ENCODE data around the gene HSPA14. TPM values are rescaled to one million over a fixed set of nuclear protein-coding genes. Genes with fewer than 3 reads are reported as not detected.

The HSPA14 gene
- total RNA-seq, 1 experiment from 2014 or later: 15.9 TPM

GRCh38 chr10:14911801-14912200, 73.7 kb downstream of the HSPA14 start:
- Histone ChIP-seq H3K9me3 (ENCODE audit: control insufficient read depth, insufficient read depth, low read depth, low read length) (peaks cover 4% of the 10 kb centered on the region; the same call in 1 of the 2 replicates), H3K36me3 (ENCODE audit: control insufficient read depth, insufficient read depth, low read length) (peaks cover 3% of the 10 kb centered on the region; the same call in 1 of the 2 replicates), H3K4me3 (ENCODE audit: low read depth in 2 of 2, low read length in 2 of 2) (no peak overlapping the region), H3K27ac (ENCODE audit: low read length) (no peak overlapping the region), H3K4me1 (ENCODE audit: control insufficient read depth, insufficient read depth, low read length) (no peaks in the 10 kb centered on the region), H3K27me3 (ENCODE audit: control insufficient read depth, insufficient read depth, low read length) (no peaks in the 10 kb centered on the region)
- DNase-seq (ENCODE audit: low read depth, low spot score): no peak
- CTCF ChIA-PET: no interaction called here
- intact Hi-C loops (cut with micrococcal nuclease; ENCODE audit: unreplicated experiment): no loop called here
- no TSS peak for BruUV-seq (replicated peaks)
- POLR2A ChIA-PET: no interaction called here
- no peak for ATAC-seq
- in situ Hi-C loops (cut with HindIII; ENCODE audit: low pct_unique_long_range_greater_than_20kb, low sequenced_read_pairs): no loop called here
- TF ChIP-seq TCF7L2 (IDR thresholded peaks at IDR 0.05; ENCODE audit: low read depth, low read length) (no peak), SIN3A (IDR thresholded peaks at IDR 0.05; ENCODE audit: borderline replicate concordance, insufficient read depth, low read depth, low read length) (no peak), REST (IDR thresholded peaks at IDR 0.05; ENCODE audit: insufficient read depth in 1 of 2, low read depth in 2 of 2, low read length in 1 of 2) (no peak), POLR2AphosphoS5 (IDR thresholded peaks at IDR 0.05; ENCODE audit: low read depth, low read length) (no peak)
- TF ChIP-seq, protein P1, sequence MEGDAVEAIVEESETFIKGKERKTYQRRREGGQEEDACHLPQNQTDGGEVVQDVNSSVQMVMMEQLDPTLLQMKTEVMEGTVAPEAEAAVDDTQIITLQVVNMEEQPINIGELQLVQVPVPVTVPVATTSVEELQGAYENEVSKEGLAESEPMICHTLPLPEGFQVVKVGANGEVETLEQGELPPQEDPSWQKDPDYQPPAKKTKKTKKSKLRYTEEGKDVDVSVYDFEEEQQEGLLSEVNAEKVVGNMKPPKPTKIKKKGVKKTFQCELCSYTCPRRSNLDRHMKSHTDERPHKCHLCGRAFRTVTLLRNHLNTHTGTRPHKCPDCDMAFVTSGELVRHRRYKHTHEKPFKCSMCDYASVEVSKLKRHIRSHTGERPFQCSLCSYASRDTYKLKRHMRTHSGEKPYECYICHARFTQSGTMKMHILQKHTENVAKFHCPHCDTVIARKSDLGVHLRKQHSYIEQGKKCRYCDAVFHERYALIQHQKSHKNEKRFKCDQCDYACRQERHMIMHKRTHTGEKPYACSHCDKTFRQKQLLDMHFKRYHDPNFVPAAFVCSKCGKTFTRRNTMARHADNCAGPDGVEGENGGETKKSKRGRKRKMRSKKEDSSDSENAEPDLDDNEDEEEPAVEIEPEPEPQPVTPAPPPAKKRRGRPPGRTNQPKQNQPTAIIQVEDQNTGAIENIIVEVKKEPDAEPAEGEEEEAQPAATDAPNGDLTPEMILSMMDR (IDR thresholded peaks at IDR 0.05): no peak

- Histone ChIP-seq H3K27me3 (ENCODE audit: control insufficient read depth, insufficient read depth, low read length) (no peaks in the 10 kb centered on the region), H3K27ac (ENCODE audit: low read length) (no peak overlapping the region), H3K4me1 (ENCODE audit: control insufficient read depth, insufficient read depth, low read length) (no peaks in the 10 kb centered on the region), H3K9me3 (ENCODE audit: control insufficient read depth, insufficient read depth, low read depth, low read length) (peaks cover 10% of the 10 kb centered on the region; the same call in 1 of the 2 replicates), H3K36me3 (ENCODE audit: control insufficient read depth, insufficient read depth, low read length) (no peaks in the 10 kb centered on the region; the same call in none of the 2 replicates), H3K4me3 (ENCODE audit: low read depth in 2 of 2, low read length in 2 of 2) (no peak overlapping the region)
- CTCF ChIA-PET: no interaction called here
- TF ChIP-seq REST (IDR thresholded peaks at IDR 0.05; ENCODE audit: insufficient read depth in 1 of 2, low read depth in 2 of 2, low read length in 1 of 2): no peak
- TF ChIP-seq, protein P1 (IDR thresholded peaks at IDR 0.05): no peak
- TF ChIP-seq TCF7L2 (IDR thresholded peaks at IDR 0.05; ENCODE audit: low read depth, low read length): no peak
- TF ChIP-seq POLR2AphosphoS5 (IDR thresholded peaks at IDR 0.05; ENCODE audit: low read depth, low read length): no peak
- TF ChIP-seq SIN3A (IDR thresholded peaks at IDR 0.05; ENCODE audit: borderline replicate concordance, insufficient read depth, low read depth, low read length): no peak
- POLR2A ChIA-PET: no interaction called here
- DNase-seq (ENCODE audit: low read depth, low spot score) (no peak), ATAC-seq (no peak)
- intact Hi-C loops (cut with micrococcal nuclease; ENCODE audit: unreplicated experiment): no loop called here
- no TSS peak for BruUV-seq (replicated peaks)
- in situ Hi-C loops (cut with HindIII; ENCODE audit: low pct_unique_long_range_greater_than_20kb, low sequenced_read_pairs): no loop called here
Measured at GRCh38 chr10:14916600-14916999, 78.5 kb downstream of the HSPA14 start.
